H1 (cell line): Measurements from ENCODE around the gene ADGRL4. TPM values are rescaled to one million over a fixed set of nuclear protein-coding genes. Genes with fewer than 3 reads are reported as not detected.
"Not testable (repeated sequence)": the region's sequence is repeated elsewhere in the genome, so short reads cannot be mapped to it uniquely, and the experiment has no call there.

ENCODE experiments used
- CTCF ChIA-PET: fragments of 300-600 bp; sonication (Branson Sonifier 250); formaldehyde crosslinking; loops from one replicate; lab custom pipeline; 2021; ENCODE audit not compliant: partially characterized antibody; lab: Charles Lee
- POLR2A ChIA-PET: fragments of 300-600 bp; sonication (Branson Sonifier 250); formaldehyde crosslinking; loops from one replicate; lab custom pipeline; 2021; ENCODE audit warnings: inconsistent platforms; ENCODE audit not compliant: partially characterized antibody; lab: Charles Lee
- DNase-seq, 2 experiments: peaks; one replicate each; pipeline versions ENCODE4 v3.0.0 to v3.0.0-alpha.2; 2010 to 2022; ENCODE audit warnings: low spot score in 2 of 2, low read depth in 1 of 2, mixed read lengths in 1 of 2
- FAIRE-seq: peaks from 2 replicates; lab custom pipeline; 2011; peaks lifted over from hg19 to GRCh38; lab: Jason Lieb, UNC
- H2AFZ ChIP-seq: 2 replicates; pipeline ENCODE4 v1.8.1; 2012; ENCODE audit warnings: low read length, inconsistent platforms
- H2AK5ac ChIP-seq: 2 replicates; pipeline ENCODE4 v1.6.1; 2013; ENCODE audit warnings: low read depth, low read length
- H2BK120ac ChIP-seq: replicated peaks from 2 replicates; pipeline ENCODE3; 2013; ENCODE audit warnings: low read depth, low read length, inconsistent platforms
- H2BK12ac ChIP-seq: 2 replicates; pipeline ENCODE4 v1.6.1; 2013; ENCODE audit warnings: low read depth, low read length
- H2BK15ac ChIP-seq: 2 replicates; pipeline ENCODE4 v1.6.1; 2013; ENCODE audit warnings: low read length
- H2BK20ac ChIP-seq: 2 replicates; pipeline ENCODE4 v1.6.1; 2013; ENCODE audit warnings: low read length
- H2BK5ac ChIP-seq: 2 replicates; pipeline ENCODE4 v1.6.1; 2013; ENCODE audit warnings: low read depth, low read length
- H3K14ac ChIP-seq: 2 replicates; pipeline ENCODE4 v1.6.1; 2013; ENCODE audit warnings: inconsistent platforms; ENCODE audit not compliant: insufficient read length
- H3K18ac ChIP-seq: 2 replicates; pipeline ENCODE4 v1.6.1; 2013; ENCODE audit warnings: low read length; ENCODE audit errors: extremely low read depth
- H3K23ac ChIP-seq: 2 replicates; pipeline ENCODE4 v1.6.1; 2013; ENCODE audit warnings: inconsistent platforms; ENCODE audit not compliant: insufficient read length
- H3K23me2 ChIP-seq: 2 replicates; pipeline ENCODE4 v1.6.1; 2013; ENCODE audit warnings: low read depth, low read length
- H3K27ac ChIP-seq: 2 replicates; pipeline ENCODE4 v1.6.1; 2011; ENCODE audit warnings: low read depth, low read length, inconsistent platforms
- H3K27me3 ChIP-seq, 4 experiments: replicated peaks in 1 of 4; 1 replicate in 1 of 4; 2 replicates in 3 of 4; pipeline versions ENCODE4 v1.6.1 to v1.8.1; 2011 to 2013; ENCODE audit warnings: low read length in 3 of 4, mild to moderate bottlenecking in 3 of 4, inconsistent platforms in 2 of 4, mixed read lengths in 2 of 4, moderate library complexity in 1 of 4; ENCODE audit not compliant: control insufficient read depth in 3 of 4, insufficient read depth in 3 of 4; ENCODE audit errors: extremely low read depth in 1 of 4
- H3K36me3 ChIP-seq, 4 experiments: 2 replicates each; pipeline versions ENCODE4 v1.6.1 to v1.8.1; 2011 to 2013; ENCODE audit warnings: mild to moderate bottlenecking in 4 of 4, low read length in 3 of 4, moderate library complexity in 2 of 4, control low read depth in 1 of 4, inconsistent platforms in 1 of 4; ENCODE audit not compliant: insufficient read depth in 4 of 4, control insufficient read depth in 2 of 4
- H3K4ac ChIP-seq: replicated peaks from 2 replicates; pipeline ENCODE3; 2013; ENCODE audit warnings: low read length, low read depth, mixed read lengths, inconsistent platforms; ENCODE audit not compliant: insufficient read length
- H3K4me1 ChIP-seq, 4 experiments: replicated peaks in 1 of 4; 1 replicate in 1 of 4; 2 replicates in 3 of 4; pipeline versions ENCODE4 v1.6.1 to v1.8.1; 2011 to 2013; ENCODE audit warnings: low read length in 3 of 4, inconsistent platforms in 2 of 4, mixed read lengths in 1 of 4; ENCODE audit not compliant: insufficient read depth in 4 of 4, control insufficient read depth in 3 of 4
- H3K4me2 ChIP-seq, 2 experiments: 2 replicates each; pipeline versions ENCODE4 v1.6.1 to v1.8.1; 2011 to 2013; ENCODE audit warnings: low read depth in 2 of 2, low read length in 2 of 2, control low read depth in 1 of 2, inconsistent platforms in 1 of 2, mild to moderate bottlenecking in 1 of 2; ENCODE audit not compliant: insufficient read depth in 1 of 2
- H3K4me3 ChIP-seq, 4 experiments: fragments of 200-600, 300-600 bp in 1 of 4; sonication (generic), shearing (Covaris generic), sonication (Bioruptor Twin) in 1 of 4; 2 replicates each; pipeline versions ENCODE4 v1.5.1 to v1.8.1; 2011 to 2016; ENCODE audit warnings: low read length in 4 of 4, low read depth in 3 of 4, control low read depth in 2 of 4, inconsistent platforms in 2 of 4, mild to moderate bottlenecking in 2 of 4, mixed read lengths in 1 of 4, moderate library complexity in 1 of 4; ENCODE audit not compliant: insufficient read depth in 2 of 4; ENCODE audit errors: extremely low read depth in 1 of 4
- H3K56ac ChIP-seq: replicated peaks from 2 replicates; pipeline ENCODE3; 2013; ENCODE audit warnings: low read depth, mild to moderate bottlenecking, mixed read lengths, low read length, inconsistent platforms; ENCODE audit not compliant: insufficient read length
- H3K79me1 ChIP-seq: 2 replicates; pipeline ENCODE4 v1.6.1; 2013; ENCODE audit warnings: low read depth, low read length, control low read depth
- H3K79me2 ChIP-seq, 2 experiments: 2 replicates each; pipeline versions ENCODE4 v1.6.1 to v1.8.1; 2012 to 2013; ENCODE audit warnings: low read length in 2 of 2, mild to moderate bottlenecking in 2 of 2, inconsistent platforms in 1 of 2; ENCODE audit not compliant: insufficient read depth in 2 of 2, control insufficient read depth in 1 of 2
- H3K9ac ChIP-seq, 4 experiments: replicated peaks in 1 of 4; 1 replicate in 1 of 4; 2 replicates in 3 of 4; pipeline versions ENCODE4 v1.6.1 to v1.8.1; 2011 to 2013; ENCODE audit warnings: low read depth in 3 of 4, low read length in 3 of 4, control low read depth in 2 of 4, mild to moderate bottlenecking in 2 of 4, moderate library complexity in 2 of 4, inconsistent platforms in 1 of 4; ENCODE audit errors: extremely low read depth in 1 of 4
- H3K9me3 ChIP-seq, 2 experiments: 2 replicates each; pipeline versions ENCODE4 v1.6.1 to v1.8.1; 2012 to 2013; ENCODE audit warnings: mild to moderate bottlenecking in 2 of 2, moderate library complexity in 2 of 2, control low read depth in 1 of 2, inconsistent platforms in 1 of 2, low read depth in 1 of 2, low read length in 1 of 2, mixed read lengths in 1 of 2; ENCODE audit not compliant: insufficient read depth in 2 of 2
- H4K20me1 ChIP-seq, 2 experiments: replicated peaks in 1 of 2; 2 replicates each; pipeline versions ENCODE3 to v1.8.1; 2011 to 2013; ENCODE audit warnings: inconsistent platforms in 2 of 2, low read length in 2 of 2, mild to moderate bottlenecking in 1 of 2; ENCODE audit not compliant: insufficient read depth in 2 of 2, control insufficient read depth in 1 of 2
- H4K5ac ChIP-seq: 2 replicates; pipeline ENCODE4 v1.6.1; 2013; ENCODE audit warnings: low read length, low read depth, mixed read lengths, inconsistent platforms; ENCODE audit not compliant: insufficient read length
- H4K8ac ChIP-seq: 2 replicates; pipeline ENCODE4 v1.8.0; 2013; ENCODE audit warnings: mild to moderate bottlenecking, moderate library complexity, low read length, inconsistent platforms; ENCODE audit not compliant: insufficient read depth; ENCODE audit errors: extremely low read depth
- H4K91ac ChIP-seq: replicated peaks from 2 replicates; pipeline ENCODE3; 2013; ENCODE audit warnings: low read length, mixed read lengths, inconsistent platforms; ENCODE audit not compliant: insufficient read length
- polyA plus RNA-seq, 7 experiments: library from polyadenylated mRNA; depleted of rRNA in 3 of 7; stranded (reverse) in 5 of 7; unstranded in 2 of 7; fragments of >200 nt in 5 of 7; fragments of 200-250 nt in 2 of 7; gene quantifications; 1 replicate in 5 of 7; 2 replicates in 1 of 7; 4 replicates in 1 of 7; pipeline versions ENCODE4 v1.2.1 to v1.2.3, GENCODE V29; 2011 to 2013; ENCODE audit warnings: missing spikeins in 2 of 7, mixed read lengths in 2 of 7
- total RNA-seq: library from RNA; stranded (reverse); fragmentation: NEBNext Ultra II Directional; extraction: Animal tissue kit (Norgen Biotek cat#: 25700); gene quantifications from 2 replicates; pipeline ENCODE4 v1.2.1, GENCODE V29; 2021

Gene ADGRL4
- total and polyA plus RNA-seq, 2 of the 8 experiments (the other 6 are each of a cell fraction or from before 2014, with no cell fraction given), result 0.60 to 0.97 TPM

DNA sequence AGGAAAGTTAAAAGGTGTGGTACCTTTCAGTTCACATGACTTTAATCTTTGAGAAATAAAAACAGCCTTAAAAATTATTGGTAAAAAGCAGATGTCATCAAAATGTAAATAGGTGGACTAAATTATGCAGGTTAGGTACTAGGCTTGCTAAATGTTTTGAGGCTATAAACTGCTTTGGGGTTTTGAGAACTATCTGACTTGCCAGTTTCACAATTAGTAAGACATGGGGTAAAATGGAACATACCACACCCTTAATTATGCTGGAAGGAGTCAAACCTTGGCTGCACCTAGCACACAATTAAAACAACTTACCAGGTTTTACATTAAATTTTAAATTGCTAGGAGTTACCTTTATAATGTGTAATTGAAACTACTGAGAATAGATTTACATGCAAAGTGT, 39.4 kb downstream of the ADGRL4 start:
- FAIRE-seq, H4K91ac ChIP-seq, H3K27me3 ChIP-seq, H3K14ac ChIP-seq, DNase-seq, H3K4me3 ChIP-seq, H2BK5ac ChIP-seq, H3K27ac ChIP-seq, H3K56ac ChIP-seq, H2BK12ac ChIP-seq, H3K79me1 ChIP-seq, H2BK120ac ChIP-seq, H4K5ac ChIP-seq, H3K4me1 ChIP-seq, H2BK15ac ChIP-seq, H3K23me2 ChIP-seq, H4K20me1 ChIP-seq, POLR2A ChIA-PET, H3K4me2 ChIP-seq, H3K18ac ChIP-seq, H3K23ac ChIP-seq, H2BK20ac ChIP-seq, H3K79me2 ChIP-seq, H3K4ac ChIP-seq, H3K36me3 ChIP-seq, H4K8ac ChIP-seq, H2AFZ ChIP-seq, H2AK5ac ChIP-seq, H3K9ac ChIP-seq: not testable (repeated sequence)
- peaks cover 7 to 20% of the 10 kb centered on the region in 2 experiments for H3K9me3 ChIP-seq
- CTCF ChIA-PET, result interaction anchor here (0.9 kb wide), 1 partner anchor 9 kb away, joined by 3 read pairs; no protein-coding TSS in a partner anchor
